Astrocyte (in vitro differentiated cells and primary cell): ENCODE results near the gene FGGY. TPM values are rescaled to one million over a fixed set of nuclear protein-coding genes. Genes with fewer than 3 reads are reported as not detected.

Experiments used
- DNase-seq: peaks from one replicate; pipeline ENCODE4 v3.0.0-alpha.2; 2010; ENCODE audit warnings: low read depth
- FAIRE-seq: peaks from 2 replicates; lab custom pipeline; 2011; peaks lifted over from hg19 to GRCh38; lab: Jason Lieb, UNC
- H2AFZ ChIP-seq: 2 replicates; pipeline ENCODE4 v1.6.0; 2012; ENCODE audit warnings: low read depth, low read length, inconsistent platforms
- H3K27ac ChIP-seq: 2 replicates; pipeline ENCODE4 v1.5.1; 2011; ENCODE audit warnings: low read depth, low read length, inconsistent platforms
- H3K27me3 ChIP-seq: 2 replicates; pipeline ENCODE4 v1.6.0; 2011; ENCODE audit warnings: low read length, inconsistent platforms; ENCODE audit not compliant: insufficient read depth
- H3K36me3 ChIP-seq: 2 replicates; pipeline ENCODE4 v1.5.1; 2011; ENCODE audit warnings: low read length, inconsistent platforms; ENCODE audit not compliant: insufficient read depth
- H3K4me1 ChIP-seq: 2 replicates; pipeline ENCODE4 v1.5.1; 2011; ENCODE audit warnings: low read length, inconsistent platforms; ENCODE audit not compliant: insufficient read depth
- H3K4me2 ChIP-seq: 2 replicates; pipeline ENCODE4 v1.6.0; 2012; ENCODE audit warnings: low read length, inconsistent platforms
- H3K4me3 ChIP-seq: 2 replicates; pipeline ENCODE4 v1.5.1; 2011; ENCODE audit warnings: low read depth, mild to moderate bottlenecking, low read length, inconsistent platforms; ENCODE audit not compliant: insufficient read depth
- H3K79me2 ChIP-seq: 2 replicates; pipeline ENCODE4 v1.6.0; 2012; ENCODE audit warnings: mild to moderate bottlenecking, low read length, inconsistent platforms; ENCODE audit not compliant: insufficient read depth
- H3K9ac ChIP-seq: 2 replicates; pipeline ENCODE4 v1.6.0; 2012; ENCODE audit warnings: mild to moderate bottlenecking, low read length, inconsistent platforms
- H3K9me3 ChIP-seq: 2 replicates; pipeline ENCODE4 v1.5.1; 2012; ENCODE audit warnings: low read depth, mild to moderate bottlenecking, low read length, inconsistent platforms; ENCODE audit not compliant: insufficient read depth
- H4K20me1 ChIP-seq: 2 replicates; pipeline ENCODE4 v1.6.0; 2012; ENCODE audit warnings: low read length, inconsistent platforms; ENCODE audit not compliant: insufficient read depth
- H3K27ac Mint-ChIP-seq: one replicate; pipeline ENCODE4 v1.8.0; 2021; ENCODE audit warnings: mild to moderate bottlenecking, mixed read lengths; ENCODE audit not compliant: unreplicated experiment
- H3K27me3 Mint-ChIP-seq: one replicate; pipeline ENCODE4 v1.8.0; 2021; ENCODE audit warnings: low read depth, mixed read lengths; ENCODE audit not compliant: unreplicated experiment
- H3K36me3 Mint-ChIP-seq: one replicate; pipeline ENCODE4 v1.8.0; 2021; ENCODE audit warnings: low read depth, mixed read lengths; ENCODE audit not compliant: unreplicated experiment
- H3K4me1 Mint-ChIP-seq: one replicate; pipeline ENCODE4 v1.8.0; 2021; ENCODE audit warnings: low read depth, mixed read lengths; ENCODE audit not compliant: unreplicated experiment
- H3K4me3 Mint-ChIP-seq: one replicate; pipeline ENCODE4 v1.8.0; 2021; ENCODE audit warnings: mild to moderate bottlenecking, moderate library complexity, mixed read lengths; ENCODE audit not compliant: unreplicated experiment
- H3K9me3 Mint-ChIP-seq: one replicate; pipeline ENCODE4 v1.8.0; 2021; ENCODE audit warnings: mild to moderate bottlenecking, mixed read lengths; ENCODE audit not compliant: unreplicated experiment
- EZH2 ChIP-seq: IDR thresholded peaks from 2 replicates; pipeline ENCODE4 v1.6.1; 2012; ENCODE audit warnings: mild to moderate bottlenecking, low read length, inconsistent platforms; ENCODE audit not compliant: insufficient read depth
- total RNA-seq: library from RNA; stranded (reverse); gene quantifications from 2 replicates; pipeline ENCODE4 v1.2.1, GENCODE V29; 2021
- TF ChIP-seq, protein P1 (sequence below): IDR thresholded peaks from 2 replicates; pipeline ENCODE4 v1.5.1; 2011; ENCODE audit warnings: low read depth, mild to moderate bottlenecking, inconsistent platforms, low read length, moderate library complexity; ENCODE audit not compliant: insufficient read depth

FGGY gene
- total RNA-seq, 1 donor from 2014 or later: 6.8 TPM

GRCh38 chr1:59443310-59443709 lies 146.4 kb downstream of the FGGY start:
- H4K20me1 ChIP-seq: no peaks in the 10 kb centered on the region
- Mint-ChIP-seq H3K4me1 (peaks cover 12% of the 10 kb centered on the region), H3K27ac (no peak overlapping the region), H3K9me3 (peaks cover 4% of the 10 kb centered on the region), H3K36me3 (no peaks in the 10 kb centered on the region), H3K4me3 (no peak overlapping the region), H3K27me3 (no peaks in the 10 kb centered on the region)
- no peak overlapping the region for H3K4me2 ChIP-seq
- no peaks in the 10 kb centered on the region for H3K36me3 ChIP-seq
- H3K79me2 ChIP-seq: no peaks in the 10 kb centered on the region
- no peaks in the 10 kb centered on the region for H3K27me3 ChIP-seq
- no peak overlapping the region for H2AFZ ChIP-seq
- DNase-seq (peak; percentile 77), FAIRE-seq (peak; percentile 80)
- H3K4me3 ChIP-seq: no peak overlapping the region
- no peak overlapping the region for H3K27ac ChIP-seq
- H3K4me1 ChIP-seq: peaks cover 16% of the 10 kb centered on the region
- no peak overlapping the region for H3K9ac ChIP-seq
- TF ChIP-seq EZH2: no peak
- TF ChIP-seq, protein P1, sequence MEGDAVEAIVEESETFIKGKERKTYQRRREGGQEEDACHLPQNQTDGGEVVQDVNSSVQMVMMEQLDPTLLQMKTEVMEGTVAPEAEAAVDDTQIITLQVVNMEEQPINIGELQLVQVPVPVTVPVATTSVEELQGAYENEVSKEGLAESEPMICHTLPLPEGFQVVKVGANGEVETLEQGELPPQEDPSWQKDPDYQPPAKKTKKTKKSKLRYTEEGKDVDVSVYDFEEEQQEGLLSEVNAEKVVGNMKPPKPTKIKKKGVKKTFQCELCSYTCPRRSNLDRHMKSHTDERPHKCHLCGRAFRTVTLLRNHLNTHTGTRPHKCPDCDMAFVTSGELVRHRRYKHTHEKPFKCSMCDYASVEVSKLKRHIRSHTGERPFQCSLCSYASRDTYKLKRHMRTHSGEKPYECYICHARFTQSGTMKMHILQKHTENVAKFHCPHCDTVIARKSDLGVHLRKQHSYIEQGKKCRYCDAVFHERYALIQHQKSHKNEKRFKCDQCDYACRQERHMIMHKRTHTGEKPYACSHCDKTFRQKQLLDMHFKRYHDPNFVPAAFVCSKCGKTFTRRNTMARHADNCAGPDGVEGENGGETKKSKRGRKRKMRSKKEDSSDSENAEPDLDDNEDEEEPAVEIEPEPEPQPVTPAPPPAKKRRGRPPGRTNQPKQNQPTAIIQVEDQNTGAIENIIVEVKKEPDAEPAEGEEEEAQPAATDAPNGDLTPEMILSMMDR: no peak
- no peaks in the 10 kb centered on the region for H3K9me3 ChIP-seq

DNA sequence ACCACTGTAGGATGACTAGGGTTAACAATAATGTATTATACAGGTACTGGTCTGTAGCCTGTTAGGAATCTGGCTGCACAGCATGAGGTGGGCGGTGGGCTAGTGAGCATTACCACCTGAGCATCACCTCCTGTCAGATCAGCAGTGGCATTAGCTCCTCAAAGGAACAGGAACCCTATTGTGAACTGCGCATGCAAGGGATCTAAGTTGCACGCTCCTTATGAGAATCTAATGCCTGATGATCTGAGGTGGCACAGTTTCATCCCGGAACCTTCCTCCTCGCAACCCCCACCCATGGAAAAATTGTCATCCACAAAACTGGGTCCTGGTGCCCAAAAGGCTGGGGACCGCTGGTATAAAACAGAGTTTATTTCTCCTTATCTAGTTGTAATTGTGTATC lies 147.6 kb downstream of the FGGY start:
- H3K36me3 ChIP-seq: no peaks in the 10 kb centered on the region
- no peak overlapping the region for H3K4me2 ChIP-seq
- no peak overlapping the region for H3K4me3 ChIP-seq
- H3K9me3 Mint-ChIP-seq: peaks cover 4% of the 10 kb centered on the region
- DNase-seq (no peak), FAIRE-seq (no peak)
- no peaks in the 10 kb centered on the region for H3K9me3 ChIP-seq
- no peak overlapping the region for H2AFZ ChIP-seq
- H3K9ac ChIP-seq: no peak overlapping the region
- H3K4me1 ChIP-seq: peaks cover 16% of the 10 kb centered on the region
- H3K36me3 Mint-ChIP-seq: no peaks in the 10 kb centered on the region
- no peaks in the 10 kb centered on the region for H3K79me2 ChIP-seq
- H3K27me3 Mint-ChIP-seq: no peaks in the 10 kb centered on the region
- no peaks in the 10 kb centered on the region for H3K27me3 ChIP-seq
- TF ChIP-seq EZH2: no peak
- TF ChIP-seq, protein P1: no peak
- H3K27ac Mint-ChIP-seq: no peak overlapping the region
- peaks cover 12% of the 10 kb centered on the region for H3K4me1 Mint-ChIP-seq
- no peak overlapping the region for H3K27ac ChIP-seq
- H3K4me3 Mint-ChIP-seq: no peak overlapping the region
- no peaks in the 10 kb centered on the region for H4K20me1 ChIP-seq

GRCh38 chr1:59445040-59445439 lies 148.1 kb downstream of the FGGY start:
- Histone ChIP-seq H2AFZ (no peak overlapping the region), H3K27ac (peak overlapping the region; percentile 69), H3K4me2 (no peak overlapping the region)

More at GRCh38 chr1:59445040-59445439, 148.1 kb downstream of the FGGY start:
- Histone ChIP-seq H3K4me1 (peaks cover 16% of the 10 kb centered on the region), H3K27me3 (no peaks in the 10 kb centered on the region), H3K36me3 (no peaks in the 10 kb centered on the region), H3K79me2 (no peaks in the 10 kb centered on the region), H3K9me3 (no peaks in the 10 kb centered on the region), H4K20me1 (no peaks in the 10 kb centered on the region), H3K4me3 (no peak overlapping the region), H3K9ac (no peak overlapping the region)
- H3K27me3 Mint-ChIP-seq: no peaks in the 10 kb centered on the region
- H3K9me3 Mint-ChIP-seq: peaks cover 4% of the 10 kb centered on the region
- peak overlapping the region; percentile 4 for H3K4me3 Mint-ChIP-seq
- no peaks in the 10 kb centered on the region for H3K36me3 Mint-ChIP-seq
- FAIRE-seq (no peak), DNase-seq (peak; percentile 35)
- no peak for TF ChIP-seq EZH2
- TF ChIP-seq, protein P1: no peak
- H3K4me1 Mint-ChIP-seq: peaks cover 12% of the 10 kb centered on the region
- H3K27ac Mint-ChIP-seq: no peak overlapping the region
